ENCODE measurements around the gene CPS1. TPM values are rescaled to one million over a fixed set of nuclear protein-coding genes. Genes with fewer than 3 reads are reported as not detected.

The CPS1 gene
- total and polyA plus RNA-seq, 10 donors, result 0.30 to 8.1 (median 3.2) TPM

DNA sequence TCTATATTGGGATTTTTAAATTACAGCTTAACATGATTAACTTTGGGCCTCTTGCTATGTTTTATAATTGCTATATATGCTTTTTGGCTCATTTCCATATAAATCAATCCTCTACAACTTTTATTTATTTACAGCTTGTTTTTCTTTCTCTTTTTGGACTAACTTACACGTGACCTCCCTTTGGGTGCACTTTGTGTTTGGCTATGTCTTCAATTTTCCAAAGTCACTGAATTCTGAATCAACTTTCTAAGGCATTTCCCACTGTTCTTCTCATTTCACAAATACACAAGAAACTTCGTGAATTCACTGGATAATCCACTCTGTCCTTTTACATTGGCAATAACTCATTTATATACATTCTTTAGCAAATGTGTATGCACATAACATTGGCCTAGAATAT, 5.4 kb upstream of the CPS1 start:
- no peaks in the 10 kb centered on the region for H3K4me1 ChIP-seq
- no peak overlapping the region for H3K4me3 ChIP-seq
- no peak for TF ChIP-seq POLR2A (IDR thresholded peaks at IDR 0.05)
- TF ChIP-seq, protein P1, sequence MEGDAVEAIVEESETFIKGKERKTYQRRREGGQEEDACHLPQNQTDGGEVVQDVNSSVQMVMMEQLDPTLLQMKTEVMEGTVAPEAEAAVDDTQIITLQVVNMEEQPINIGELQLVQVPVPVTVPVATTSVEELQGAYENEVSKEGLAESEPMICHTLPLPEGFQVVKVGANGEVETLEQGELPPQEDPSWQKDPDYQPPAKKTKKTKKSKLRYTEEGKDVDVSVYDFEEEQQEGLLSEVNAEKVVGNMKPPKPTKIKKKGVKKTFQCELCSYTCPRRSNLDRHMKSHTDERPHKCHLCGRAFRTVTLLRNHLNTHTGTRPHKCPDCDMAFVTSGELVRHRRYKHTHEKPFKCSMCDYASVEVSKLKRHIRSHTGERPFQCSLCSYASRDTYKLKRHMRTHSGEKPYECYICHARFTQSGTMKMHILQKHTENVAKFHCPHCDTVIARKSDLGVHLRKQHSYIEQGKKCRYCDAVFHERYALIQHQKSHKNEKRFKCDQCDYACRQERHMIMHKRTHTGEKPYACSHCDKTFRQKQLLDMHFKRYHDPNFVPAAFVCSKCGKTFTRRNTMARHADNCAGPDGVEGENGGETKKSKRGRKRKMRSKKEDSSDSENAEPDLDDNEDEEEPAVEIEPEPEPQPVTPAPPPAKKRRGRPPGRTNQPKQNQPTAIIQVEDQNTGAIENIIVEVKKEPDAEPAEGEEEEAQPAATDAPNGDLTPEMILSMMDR (IDR thresholded peaks at IDR 0.05 in 8 of 11, conservative IDR thresholded peaks at IDR 0.05 in 3 of 11), result no peak
- TF ChIP-seq POLR2AphosphoS5 (IDR thresholded peaks at IDR 0.05), result no peak
- DNase-seq, result no peak
- H3K27me3 ChIP-seq (replicated peaks in 1 of 7), result no peaks in the 10 kb centered on the region
- intact Hi-C loops (cut with DNase I; ENCODE audit: low total_unique reads), result no loop called here
- no peak overlapping the region for H3K27ac ChIP-seq
- H3K36me3 ChIP-seq, result no peaks in the 10 kb centered on the region
- H3K9me3 ChIP-seq, result no peaks in the 10 kb centered on the region
- 64 to 81% (median 71%) methylated on average over 2 of the region's 2 CpGs for WGBS, 5 donors

DNA sequence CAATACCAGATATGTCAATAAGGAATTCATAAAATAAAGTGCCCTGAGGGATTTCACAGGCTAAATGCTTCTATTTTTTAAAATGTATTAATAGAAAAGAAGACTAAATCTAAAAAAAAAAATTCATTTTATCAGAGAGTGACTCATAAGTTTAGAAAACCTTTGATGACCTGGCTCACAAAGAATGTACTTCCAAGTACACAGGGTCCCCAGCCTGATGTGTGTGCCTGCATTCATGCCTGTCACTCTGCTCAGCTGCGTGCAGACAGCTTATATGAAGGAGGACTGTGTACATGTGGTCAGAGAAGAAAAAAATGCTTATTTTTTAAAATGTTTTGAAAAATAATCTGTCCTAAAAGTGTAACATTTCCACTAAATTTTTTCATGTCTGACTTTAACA, 3.0 kb upstream of the CPS1 start:
- 63 to 84% (median 78%) methylated on average over 1 of the region's 1 CpG for WGBS, 5 donors
- Histone ChIP-seq H3K4me3 (no peak overlapping the region), H3K9me3 (no peaks in the 10 kb centered on the region)

DNA sequence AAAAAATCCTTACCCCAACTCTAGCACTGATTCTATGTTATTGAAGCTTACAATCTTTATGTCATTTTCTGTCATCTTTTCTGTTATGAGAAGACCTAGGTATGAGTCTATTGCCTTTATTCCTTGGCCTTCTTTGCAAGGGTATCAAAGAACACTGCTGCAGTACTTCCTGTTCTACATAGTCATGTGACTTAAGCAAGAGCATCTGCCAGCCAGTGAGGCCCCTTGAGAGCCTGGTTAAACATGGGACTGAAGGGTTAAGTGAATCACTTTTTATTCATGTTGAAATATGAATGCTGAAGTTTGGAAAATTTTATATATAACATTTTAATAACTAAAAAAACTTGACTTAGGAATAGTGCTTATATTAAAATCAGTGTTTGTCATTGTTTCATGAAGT, 844 bp upstream of the CPS1 start:
- H3K4me3 ChIP-seq, result no peak overlapping the region
- H3K4me1 ChIP-seq, result no peaks in the 10 kb centered on the region
- H3K36me3 ChIP-seq, result no peaks in the 10 kb centered on the region
- no peaks in the 10 kb centered on the region for H3K9me3 ChIP-seq
- DNase-seq, result no peak
- intact Hi-C loops (cut with DNase I; ENCODE audit: low total_unique reads), result no loop called here
- TF ChIP-seq, protein P1 (IDR thresholded peaks at IDR 0.05 in 8 of 11, conservative IDR thresholded peaks at IDR 0.05 in 3 of 11), result no peak
- no peak for TF ChIP-seq POLR2AphosphoS5 (IDR thresholded peaks at IDR 0.05)
- no peak for TF ChIP-seq POLR2A (IDR thresholded peaks at IDR 0.05)
- no peak overlapping the region for H3K27ac ChIP-seq
- no peaks in the 10 kb centered on the region for H3K27me3 ChIP-seq (replicated peaks in 1 of 7)

More for the DNA sequence above, 3.0 kb upstream of the CPS1 start:
- H3K4me1 ChIP-seq, result no peaks in the 10 kb centered on the region
- H3K27ac ChIP-seq, result no peak overlapping the region
- TF ChIP-seq POLR2AphosphoS5 (IDR thresholded peaks at IDR 0.05) (no peak), POLR2A (IDR thresholded peaks at IDR 0.05) (no peak)
- TF ChIP-seq, protein P1 (IDR thresholded peaks at IDR 0.05 in 8 of 11, conservative IDR thresholded peaks at IDR 0.05 in 3 of 11), result no peak
- no peaks in the 10 kb centered on the region for H3K36me3 ChIP-seq
- H3K27me3 ChIP-seq (replicated peaks in 1 of 7), result no peaks in the 10 kb centered on the region
- DNase-seq, result no peak
- intact Hi-C loops (cut with DNase I; ENCODE audit: low total_unique reads), result no loop called here

DNA sequence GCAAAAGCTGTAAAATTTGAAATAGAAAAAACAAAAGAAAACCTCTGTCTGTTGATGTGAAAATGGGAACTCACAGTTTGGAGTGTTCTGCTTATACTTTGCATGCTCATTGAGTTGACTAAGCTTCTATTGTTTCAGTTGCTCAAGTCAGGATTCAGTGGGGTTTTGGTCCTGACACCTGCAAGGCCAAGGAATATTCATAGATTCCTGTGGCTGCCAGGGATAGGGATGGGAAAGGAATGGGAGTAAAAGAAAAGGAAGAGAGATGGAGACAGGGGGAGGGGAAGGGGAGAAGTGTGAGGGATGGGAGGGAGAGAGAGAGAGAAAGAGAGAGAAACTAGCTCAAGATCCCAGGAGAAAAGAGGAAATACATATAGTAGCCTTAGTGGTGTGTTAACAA, 1.3 kb downstream of the CPS1 start:
- TF ChIP-seq, protein P1 (IDR thresholded peaks at IDR 0.05 in 8 of 11, conservative IDR thresholded peaks at IDR 0.05 in 3 of 11), result no peak
- no peak for TF ChIP-seq POLR2AphosphoS5 (IDR thresholded peaks at IDR 0.05)
- TF ChIP-seq POLR2A (IDR thresholded peaks at IDR 0.05), result no peak
- intact Hi-C loops (cut with DNase I; ENCODE audit: low total_unique reads), result no loop called here
- no peak for DNase-seq
- no peaks in the 10 kb centered on the region for H3K9me3 ChIP-seq
- H3K4me1 ChIP-seq, result no peaks in the 10 kb centered on the region
- no peak overlapping the region for H3K27ac ChIP-seq
- H3K4me3 ChIP-seq, result no peak overlapping the region
- no peaks in the 10 kb centered on the region for H3K36me3 ChIP-seq
- no peaks in the 10 kb centered on the region for H3K27me3 ChIP-seq (replicated peaks in 1 of 7)
